PC-9 (cell line): ENCODE results near the gene SYT2.
"Not testable (repeated sequence)": the region's sequence is repeated elsewhere in the genome, so short reads cannot be mapped to it uniquely, and the experiment has no call there.

Experiments
- CTCF ChIP-seq: fragments of 200-600 bp; sonication (generic); conservative IDR thresholded peaks from 2 replicates; pipeline ENCODE4 v1.6.1; 2017; ENCODE audit warnings: mixed run types, antibody characterized with exemption, mild to moderate bottlenecking, moderate library complexity
- EZH2 ChIP-seq: fragments of 200-600 bp; sonication (generic); IDR thresholded peaks from 2 replicates; pipeline ENCODE4 v1.8.0; 2017; ENCODE audit warnings: antibody characterized with exemption, low read depth

GRCh38 chr1:202630096-202630495 is 80.2 kb downstream of the SYT2 start:
- not testable (repeated sequence) for TF ChIP-seq CTCF, EZH2
